Adrenal gland (tissue), 5 donors: ENCODE results near the gene FANCI.

Experiments used
- CTCF ChIP-seq, 6 experiments: fragments of 450-650 bp in 4 of 6; fragments of 200-600 bp in 2 of 6; sonication (generic) in 1 of 6; IDR thresholded peaks; 1 replicate in 5 of 6; 2 replicates in 1 of 6; pipeline versions ENCODE4 v1.5.1 to v1.8.0; 2016 to 2021; ENCODE audit warnings: antibody characterized with exemption in 6 of 6, mild to moderate bottlenecking in 2 of 6, moderate library complexity in 1 of 6
- POLR2A ChIP-seq, 2 donors: fragments of 450-650 bp; IDR thresholded peaks; one replicate each; pipeline ENCODE4 v1.6.1; 2017; ENCODE audit warnings: antibody characterized with exemption in 2 of 2, mild to moderate bottlenecking in 2 of 2, moderate library complexity in 1 of 2
- donor health status: DM: no; HTN: no; CAD: no.

GRCh38 chr15:89299896-89300295, 56.1 kb downstream of the FANCI start:
- TF ChIP-seq CTCF (IDR thresholded peaks at IDR 0.05) (peak in 3 of 6 experiments; percentile 12 to 22 (median 19)), POLR2A (IDR thresholded peaks at IDR 0.05) (no peak)
